Epidermal melanocyte (primary cell): Measurements from ENCODE around the gene CYP4F22.
"Not testable (repeated sequence)": the region's sequence is repeated elsewhere in the genome, so short reads cannot be mapped to it uniquely, and the experiment has no call there.

ENCODE experiments used
- DNase-seq: peaks from one replicate; pipeline ENCODE4 v3.0.0; 2011; ENCODE audit warnings: low spot score; ENCODE audit not compliant: insufficient read length

Gene CYP4F22

GRCh38 chr19:15508035-15508710 lies at the start of gene CYP4F22:
Gene CYP4F22, plus strand, starts transcription at chr19:15508525. Its CDS starts 16,812 bp downstream, at chr19:15525337.
- DNase-seq, result no peak

- no peak for DNase-seq
These were observed 46.6 kb upstream of the CYP4F22 start for GRCh38 chr19:15461694-15462093.

DNA sequence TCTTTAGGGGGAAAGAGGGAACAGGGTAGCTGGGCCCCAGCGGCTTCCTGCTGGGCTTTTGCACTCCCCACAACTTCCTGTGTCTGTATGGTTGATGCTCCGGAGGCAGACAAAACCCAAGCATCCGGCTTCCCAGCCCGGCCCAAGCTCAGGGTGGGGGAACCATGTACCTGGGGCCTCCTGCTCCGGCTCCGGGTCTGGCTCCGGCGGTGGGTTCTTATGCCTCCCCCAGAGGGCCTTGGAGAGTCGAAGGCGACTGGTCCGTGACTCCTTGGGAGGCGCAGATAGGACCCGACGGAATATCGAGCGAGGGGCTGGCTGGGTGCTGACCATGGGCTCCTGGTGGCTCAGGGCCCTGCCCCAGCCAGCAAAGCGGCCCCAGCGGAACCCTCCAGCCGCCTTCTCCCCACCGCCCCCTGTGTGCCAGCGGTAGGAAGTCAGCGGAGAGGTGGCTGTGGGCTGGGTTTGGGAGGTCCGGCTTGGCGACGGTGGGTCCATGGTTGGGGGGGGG lies 44.4 kb upstream of the CYP4F22 start:
- no peak for DNase-seq

DNA sequence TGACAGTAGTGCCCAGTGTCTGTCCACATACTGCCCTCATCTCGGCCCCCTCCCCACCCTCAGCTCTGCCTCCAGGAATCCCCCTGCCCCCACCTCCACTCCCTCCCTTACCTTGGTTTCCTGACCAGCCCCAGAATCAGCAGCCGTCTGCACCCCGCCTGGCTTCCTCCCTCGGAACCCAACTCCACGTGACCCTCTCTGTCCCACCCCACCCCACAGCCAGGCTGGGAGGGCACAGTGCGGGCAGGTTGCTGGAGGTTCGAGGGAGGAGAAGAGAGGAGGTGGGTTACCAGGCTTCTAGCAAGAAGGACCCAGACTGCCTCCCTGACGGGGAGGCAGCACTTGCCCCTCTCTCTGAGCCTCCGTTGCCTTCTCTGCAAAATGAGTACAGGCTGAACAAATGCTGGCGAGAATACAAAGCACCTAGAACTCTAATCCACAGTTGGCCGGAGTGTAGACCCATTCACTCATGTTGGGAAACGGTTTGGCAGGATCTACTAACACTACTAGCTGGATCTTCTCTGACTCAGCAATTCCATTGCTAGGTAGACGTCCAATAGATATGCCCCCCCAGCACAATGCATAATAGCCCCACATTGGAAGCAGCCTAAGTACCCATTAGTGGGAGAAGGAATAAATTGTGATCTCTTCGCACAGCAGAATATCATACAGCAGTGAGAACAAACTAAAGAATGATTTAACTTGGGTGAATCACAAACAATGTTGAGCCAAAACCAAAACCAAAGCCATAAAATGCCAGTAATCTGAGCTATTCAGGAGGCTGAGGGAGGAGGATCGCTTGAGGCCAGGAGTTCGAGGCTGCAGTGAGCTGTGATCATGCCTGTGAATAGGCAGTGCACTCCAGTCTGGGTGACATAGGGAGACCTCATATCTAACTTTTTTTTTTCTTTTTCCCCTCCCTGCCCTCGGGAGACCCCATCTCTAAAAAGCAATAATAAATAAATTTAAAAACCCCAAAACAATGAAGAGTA lies 43.6 kb upstream of the CYP4F22 start, which contains the start of gene RASAL3:
Gene RASAL3, minus strand, starts transcription at position 151 of the 992 bp plus-strand sequence. CDS start 186 bp downstream, outside the sequence.
- DNase-seq, result no peak

GRCh38 chr19:15466851-15467733 lies 41.2 kb upstream of the CYP4F22 start:
- DNase-seq, result no peak

- no peak for DNase-seq
These were observed 40.6 kb upstream of the CYP4F22 start for GRCh38 chr19:15467734-15468214.

DNA sequence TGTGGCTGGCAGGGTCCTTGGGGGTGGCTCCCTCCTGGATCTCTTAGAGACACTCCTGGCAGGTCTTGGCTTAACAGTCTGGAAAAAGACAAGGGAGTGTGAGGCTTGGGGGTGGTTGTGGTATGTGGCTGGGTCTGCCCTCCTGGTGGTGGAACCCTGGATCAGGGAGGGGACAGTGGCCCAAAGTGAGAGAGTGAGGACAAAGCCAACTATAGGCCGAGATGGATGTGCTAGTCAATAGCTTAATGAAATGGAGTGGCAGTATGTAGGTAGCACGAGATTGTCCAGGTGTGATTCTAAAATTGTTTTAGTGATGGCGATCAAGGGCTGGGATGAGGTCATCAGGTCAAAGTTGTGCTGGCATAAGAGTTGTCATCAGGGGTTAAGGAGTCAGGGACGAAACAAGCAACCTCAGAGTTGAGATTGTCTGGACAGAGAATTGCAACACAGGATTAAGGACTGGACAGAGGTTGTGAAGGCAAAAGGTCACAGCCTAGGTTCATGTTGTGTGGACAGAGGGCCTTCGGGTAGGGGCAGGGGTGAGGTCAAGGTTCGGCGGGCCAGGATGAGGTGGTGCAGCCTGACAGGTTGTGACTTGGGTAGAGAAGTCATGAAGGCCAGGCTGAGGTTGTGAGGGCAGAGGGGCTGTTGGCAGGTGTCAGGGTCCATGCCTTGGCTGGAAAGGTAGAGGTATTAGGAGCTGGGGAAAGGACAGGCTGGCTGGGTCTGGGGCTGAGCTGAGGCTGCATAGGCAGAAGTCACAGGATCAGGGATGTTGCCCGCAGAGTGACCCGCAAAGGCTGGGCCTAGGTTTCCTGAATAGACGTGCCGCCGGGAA lies 39.4 kb upstream of the CYP4F22 start:
- no peak for DNase-seq

DNA sequence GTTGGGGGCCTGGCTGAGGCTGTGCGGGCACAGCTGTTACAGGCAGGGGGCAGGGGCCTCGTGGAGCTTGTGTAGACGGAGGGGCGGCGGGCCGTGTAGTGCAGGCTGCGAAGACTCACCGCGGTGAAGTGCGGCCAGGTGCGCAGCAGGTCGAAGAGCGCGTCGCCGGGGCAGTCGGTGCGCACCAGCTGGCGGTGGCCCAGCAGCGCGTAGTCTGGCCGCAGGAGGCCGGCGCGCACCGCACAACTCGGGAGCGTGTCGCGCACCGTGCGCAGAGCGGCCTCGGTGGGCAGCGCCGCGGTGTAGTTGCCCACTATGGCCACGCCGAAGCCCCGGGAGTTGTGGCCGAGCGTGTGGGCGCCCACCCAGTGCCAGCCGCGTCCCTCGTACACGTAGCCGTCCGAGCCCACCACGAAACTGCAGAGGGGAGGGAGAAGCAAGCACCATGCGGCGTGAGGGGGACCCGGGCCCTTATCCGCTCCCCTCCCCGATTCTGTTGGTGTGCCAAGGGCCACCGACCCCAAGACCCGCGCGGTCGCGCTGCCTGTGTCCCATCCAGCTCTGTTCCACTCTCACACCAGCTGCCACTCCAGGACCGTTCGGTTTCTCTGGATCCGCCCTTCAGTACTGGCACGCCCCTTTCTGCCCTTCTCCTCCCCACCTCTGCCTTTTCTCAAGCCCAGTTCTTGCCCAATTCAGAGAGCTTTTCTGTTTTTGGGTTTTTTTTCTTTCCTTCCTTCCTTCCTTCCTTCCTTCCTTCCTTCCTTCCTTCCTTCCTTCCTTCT lies 38.6 kb upstream of the CYP4F22 start:
- no peak for DNase-seq

- DNase-seq, result no peak
These were observed 36.7 kb upstream of the CYP4F22 start for GRCh38 chr19:15471639-15472101.

DNA sequence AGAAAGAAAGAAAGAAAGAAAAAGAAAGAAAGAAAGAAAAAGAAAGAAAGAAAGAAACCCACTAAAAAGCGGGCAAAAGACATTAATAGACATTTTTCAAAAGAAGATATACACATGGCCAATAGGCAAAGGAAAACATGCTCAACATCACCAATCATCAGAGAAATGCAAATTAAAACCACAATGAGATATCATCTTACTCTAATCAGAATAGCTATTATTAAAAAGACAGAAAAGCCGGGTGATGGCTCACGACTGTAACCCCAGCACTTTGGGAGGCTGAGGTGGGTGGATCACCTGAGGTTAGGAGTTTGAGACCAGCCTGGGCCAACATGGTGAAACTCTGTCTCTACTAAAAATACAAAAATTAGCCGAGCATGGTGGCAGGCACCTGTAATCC lies 34.5 kb upstream of the CYP4F22 start:
- DNase-seq, result not testable (repeated sequence)

- DNase-seq, result no peak
These were observed 33.2 kb upstream of the CYP4F22 start for GRCh38 chr19:15475169-15475568.

DNA sequence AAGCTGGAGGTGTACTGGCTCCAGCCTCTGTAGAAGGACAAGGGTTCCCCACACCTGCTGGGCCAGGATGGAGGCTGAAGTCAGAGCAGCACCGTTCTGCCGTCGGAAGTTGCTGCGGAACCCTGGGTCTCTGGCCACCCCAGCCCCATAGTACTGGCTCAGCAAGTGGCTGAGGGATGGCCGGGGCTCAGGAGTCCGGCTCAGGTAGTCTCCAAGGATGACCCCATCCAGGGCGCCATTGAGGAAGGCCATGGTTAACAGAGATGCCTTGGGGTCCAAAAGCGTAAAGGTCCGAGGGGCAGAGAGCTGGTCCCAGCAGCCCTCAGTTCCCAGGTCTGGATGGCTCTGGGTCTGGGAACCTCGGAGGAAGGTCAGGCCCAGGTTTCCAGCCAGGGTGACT lies 32.7 kb upstream of the CYP4F22 start:
- DNase-seq, result no peak

GRCh38 chr19:15476325-15476724 lies 32.0 kb upstream of the CYP4F22 start:
- DNase-seq, result no peak

- no peak for DNase-seq
These were observed 28.7 kb upstream of the CYP4F22 start, which contains the start of gene PGLYRP2 for GRCh38 chr19:15479391-15480345. Gene PGLYRP2, minus strand, starts transcription at chr19:15479501. Its CDS starts 130 bp downstream, at chr19:15479371.

GRCh38 chr19:15480996-15481395 lies 27.3 kb upstream of the CYP4F22 start:
- DNase-seq, result not testable (repeated sequence)

- DNase-seq, result not testable (repeated sequence)
These were observed 22.6 kb upstream of the CYP4F22 start for GRCh38 chr19:15485768-15486167.

- no peak for DNase-seq
These were observed 21.3 kb upstream of the CYP4F22 start for GRCh38 chr19:15487038-15487437.
